Measurements from ENCODE around the gene C12orf57. TPM values are rescaled to one million over a fixed set of nuclear protein-coding genes. Genes with fewer than 3 reads are reported as not detected.
A peak's percentile ranks its signal among the peaks of the same experiment; 100 is the strongest.

Gene C12orf57
- total and polyA plus RNA-seq, 2 of the 13 experiments (the other 11 are each of a cell fraction or from before 2014, with no cell fraction given): 84.0 to 287 TPM

GRCh38 chr12:6914947-6915788 lies 28.7 kb upstream of the C12orf57 start:
- ChIA-PET CTCF (ENCODE audit: low intra/inter-chr PET ratio, low total read pairs) (no interaction called here), POLR2A (interaction anchor here (0.6 to 3.1 kb wide), 9 partner anchors 13 to 193 kb away, joined by 3 to 15 read pairs (median 10); partner anchors contain the start of genes C12orf57, RNU7-1, SPSB2 and TPI1)
- no peaks in the 10 kb centered on the region for H4K20me1 ChIP-seq (ENCODE audit: insufficient read depth, low read length)
- FAIRE-seq: no peak
- no peak; the same call in 2 of the 3 replicates for ATAC-seq
- H3K4me2 ChIP-seq (ENCODE audit: low read depth, low read length): peak overlapping the region; percentile 96
- no peak for DNase-seq (ENCODE audit: low spot score)
- TSS peak; percentile 31 for BruUV-seq (replicated peaks)
- H3K9me3 ChIP-seq (ENCODE audit: low read length): no peaks in the 10 kb centered on the region
- intact Hi-C loops (cut with micrococcal nuclease; ENCODE audit: unreplicated experiment) (no loop called here), in situ Hi-C loops (cut with HindIII; ENCODE audit: extremely low pct_ligation_motif_present, low pct_unique_long_range_greater_than_20kb) (no loop called here)
- H3K79me2 ChIP-seq (ENCODE audit: insufficient read depth, low read length): peaks cover 17% of the 10 kb centered on the region
- peaks cover 48% of the 10 kb centered on the region for H3K4me1 ChIP-seq (ENCODE audit: insufficient read depth, low read length)
- H2AFZ ChIP-seq (ENCODE audit: low read length): no peak overlapping the region
- H3K27me3 ChIP-seq (ENCODE audit: control insufficient read depth in 1 of 2, insufficient read depth in 2 of 2, low read length in 2 of 2): no peaks in the 10 kb centered on the region
- H3K4me3 ChIP-seq (replicated peaks in 1 of 3; ENCODE audit: insufficient read depth in 1 of 3, low read depth in 2 of 3, low read length in 3 of 3): peak overlapping the region; percentile 63 to 90 (median 77)
- H3K27ac ChIP-seq (ENCODE audit: extremely low read length, insufficient read depth, low read length): peak overlapping the region; percentile 84
- WGBS (ENCODE audit: low lambda C conversion rate): 22% methylated on average over 25 of the region's 29 CpGs
- peaks cover 5 to 24% of the 10 kb centered on the region in 2 experiments; a peak in 3 of 5 replicates for H3K36me3 ChIP-seq (replicated peaks in 1 of 2; ENCODE audit: control insufficient read depth in 1 of 2, insufficient read depth in 2 of 2, low read length in 2 of 2)
- H3K9ac ChIP-seq (ENCODE audit: insufficient read depth, low read depth, low read length): peak overlapping the region; percentile 77
- TF ChIP-seq CENPBD1 (CRISPR knock-in tag; IDR thresholded peaks at IDR 0.05; ENCODE audit: borderline replicate concordance, low read depth) (no peak), TCF7L2 (IDR thresholded peaks at IDR 0.05; ENCODE audit: low read depth, low read length) (no peak), EEA1 (CRISPR knock-in tag; IDR thresholded peaks at IDR 0.05; ENCODE audit: borderline replicate concordance) (peak; percentile 24; the same call in 1 of the 2 replicates), ZNF546 (CRISPR knock-in tag; conservative IDR thresholded peaks at IDR 0.05) (no peak), ZNF713 (CRISPR knock-in tag; IDR thresholded peaks at IDR 0.05) (no peak), XRCC5 (optimal IDR thresholded peaks at IDR 0.05; ENCODE audit: low read length) (no peak), ZNF354B (CRISPR knock-in tag; IDR thresholded peaks at IDR 0.05) (no peak), U2AF1 (optimal IDR thresholded peaks at IDR 0.05; ENCODE audit: low read depth, low read length) (peak; percentile 54), ZNF281 (CRISPR knock-in tag; IDR thresholded peaks at IDR 0.05; ENCODE audit: borderline replicate concordance) (0 out of 2 replicates have a peak, but pooled peaks have one; percentile 25), RNF2 (conservative IDR thresholded peaks at IDR 0.05; ENCODE audit: low read depth) (no peak)
- TF ChIP-seq, protein P1, sequence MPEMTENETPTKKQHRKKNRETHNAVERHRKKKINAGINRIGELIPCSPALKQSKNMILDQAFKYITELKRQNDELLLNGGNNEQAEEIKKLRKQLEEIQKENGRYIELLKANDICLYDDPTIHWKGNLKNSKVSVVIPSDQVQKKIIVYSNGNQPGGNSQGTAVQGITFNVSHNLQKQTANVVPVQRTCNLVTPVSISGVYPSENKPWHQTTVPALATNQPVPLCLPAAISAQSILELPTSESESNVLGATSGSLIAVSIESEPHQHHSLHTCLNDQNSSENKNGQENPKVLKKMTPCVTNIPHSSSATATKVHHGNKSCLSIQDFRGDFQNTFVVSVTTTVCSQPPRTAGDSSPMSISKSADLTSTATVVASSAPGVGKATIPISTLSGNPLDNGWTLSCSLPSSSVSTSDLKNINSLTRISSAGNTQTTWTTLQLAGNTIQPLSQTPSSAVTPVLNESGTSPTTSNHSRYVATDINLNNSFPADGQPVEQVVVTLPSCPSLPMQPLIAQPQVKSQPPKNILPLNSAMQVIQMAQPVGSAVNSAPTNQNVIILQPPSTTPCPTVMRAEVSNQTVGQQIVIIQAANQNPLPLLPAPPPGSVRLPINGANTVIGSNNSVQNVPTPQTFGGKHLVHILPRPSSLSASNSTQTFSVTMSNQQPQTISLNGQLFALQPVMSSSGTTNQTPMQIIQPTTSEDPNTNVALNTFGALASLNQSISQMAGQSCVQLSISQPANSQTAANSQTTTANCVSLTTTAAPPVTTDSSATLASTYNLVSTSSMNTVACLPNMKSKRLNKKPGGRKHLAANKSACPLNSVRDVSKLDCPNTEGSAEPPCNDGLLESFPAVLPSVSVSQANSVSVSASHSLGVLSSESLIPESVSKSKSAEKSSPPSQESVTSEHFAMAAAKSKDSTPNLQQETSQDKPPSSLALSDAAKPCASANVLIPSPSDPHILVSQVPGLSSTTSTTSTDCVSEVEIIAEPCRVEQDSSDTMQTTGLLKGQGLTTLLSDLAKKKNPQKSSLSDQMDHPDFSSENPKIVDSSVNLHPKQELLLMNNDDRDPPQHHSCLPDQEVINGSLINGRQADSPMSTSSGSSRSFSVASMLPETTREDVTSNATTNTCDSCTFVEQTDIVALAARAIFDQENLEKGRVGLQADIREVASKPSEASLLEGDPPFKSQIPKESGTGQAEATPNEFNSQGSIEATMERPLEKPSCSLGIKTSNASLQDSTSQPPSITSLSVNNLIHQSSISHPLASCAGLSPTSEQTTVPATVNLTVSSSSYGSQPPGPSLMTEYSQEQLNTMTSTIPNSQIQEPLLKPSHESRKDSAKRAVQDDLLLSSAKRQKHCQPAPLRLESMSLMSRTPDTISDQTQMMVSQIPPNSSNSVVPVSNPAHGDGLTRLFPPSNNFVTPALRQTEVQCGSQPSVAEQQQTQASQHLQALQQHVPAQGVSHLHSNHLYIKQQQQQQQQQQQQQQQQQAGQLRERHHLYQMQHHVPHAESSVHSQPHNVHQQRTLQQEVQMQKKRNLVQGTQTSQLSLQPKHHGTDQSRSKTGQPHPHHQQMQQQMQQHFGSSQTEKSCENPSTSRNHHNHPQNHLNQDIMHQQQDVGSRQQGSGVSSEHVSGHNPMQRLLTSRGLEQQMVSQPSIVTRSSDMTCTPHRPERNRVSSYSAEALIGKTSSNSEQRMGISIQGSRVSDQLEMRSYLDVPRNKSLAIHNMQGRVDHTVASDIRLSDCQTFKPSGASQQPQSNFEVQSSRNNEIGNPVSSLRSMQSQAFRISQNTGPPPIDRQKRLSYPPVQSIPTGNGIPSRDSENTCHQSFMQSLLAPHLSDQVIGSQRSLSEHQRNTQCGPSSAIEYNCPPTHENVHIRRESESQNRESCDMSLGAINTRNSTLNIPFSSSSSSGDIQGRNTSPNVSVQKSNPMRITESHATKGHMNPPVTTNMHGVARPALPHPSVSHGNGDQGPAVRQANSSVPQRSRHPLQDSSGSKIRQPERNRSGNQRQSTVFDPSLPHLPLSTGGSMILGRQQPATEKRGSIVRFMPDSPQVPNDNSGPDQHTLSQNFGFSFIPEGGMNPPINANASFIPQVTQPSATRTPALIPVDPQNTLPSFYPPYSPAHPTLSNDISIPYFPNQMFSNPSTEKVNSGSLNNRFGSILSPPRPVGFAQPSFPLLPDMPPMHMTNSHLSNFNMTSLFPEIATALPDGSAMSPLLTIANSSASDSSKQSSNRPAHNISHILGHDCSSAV (CRISPR knock-in tag; IDR thresholded peaks at IDR 0.05; ENCODE audit: borderline replicate concordance): no peak
